Measurements from ENCODE around the gene GSTM3.

GSTM3 gene

GRCh38 chr1:109740615-109741373, at the start of gene GSTM3:
Gene GSTM3, minus strand, starts transcription at chr1:109741038. Its CDS starts 751 bp downstream, at chr1:109740287.
- DNase-seq = peak in 1 of 2 experiments; percentile 33

GRCh38 chr1:109790329-109790728, 49.5 kb upstream of the GSTM3 start:
- DNase-seq = no peak

- no peak for DNase-seq
These were observed 48.8 kb upstream of the GSTM3 start for GRCh38 chr1:109789551-109790180.

- DNase-seq = no peak
These were observed 48.1 kb upstream of the GSTM3 start for GRCh38 chr1:109788695-109789521.

- DNase-seq = no peak
These were observed 47.2 kb upstream of the GSTM3 start for GRCh38 chr1:109787845-109788601.

GRCh38 chr1:109787211-109787844, 46.5 kb upstream of the GSTM3 start:
- DNase-seq = no peak

- no peak for DNase-seq
These were observed 45.7 kb upstream of the GSTM3 start for GRCh38 chr1:109786531-109787021.

GRCh38 chr1:109786112-109786480, 45.3 kb upstream of the GSTM3 start:
- no peak for DNase-seq

GRCh38 chr1:109785446-109786111, 44.7 kb upstream of the GSTM3 start:
- DNase-seq = no peak

- DNase-seq = no peak
These were observed 43.9 kb upstream of the GSTM3 start for GRCh38 chr1:109784551-109785252.

- no peak for DNase-seq
These were observed 42.6 kb upstream of the GSTM3 start for GRCh38 chr1:109783436-109783835.

- DNase-seq = peak in 1 of 2 experiments; percentile 15
These were observed 42.1 kb upstream of the GSTM3 start for GRCh38 chr1:109782927-109783326.

GRCh38 chr1:109782514-109782913, 41.7 kb upstream of the GSTM3 start:
- DNase-seq = no peak

GRCh38 chr1:109781806-109782205, 41.0 kb upstream of the GSTM3 start:
- no peak for DNase-seq

GRCh38 chr1:109780982-109781381, 40.1 kb upstream of the GSTM3 start:
- no peak for DNase-seq

GRCh38 chr1:109777980-109778625, 37.3 kb upstream of the GSTM3 start:
- DNase-seq = no peak

GRCh38 chr1:109777436-109777835, 36.6 kb upstream of the GSTM3 start:
- DNase-seq = no peak

- DNase-seq = peak; percentile 50 to 70
These were observed 36.1 kb upstream of the GSTM3 start for GRCh38 chr1:109776911-109777310.

- peak in 1 of 2 experiments; percentile 43 for DNase-seq
These were observed 35.5 kb upstream of the GSTM3 start for GRCh38 chr1:109776206-109776835.

GRCh38 chr1:109775398-109775797, 34.6 kb upstream of the GSTM3 start:
- no peak for DNase-seq
